Mesothelial cell of epicardium (in vitro differentiated cells): ENCODE data around the gene N4BP2L1. TPM values are rescaled to one million over a fixed set of nuclear protein-coding genes. Genes with fewer than 3 reads are reported as not detected.

Experiments
- DNase-seq, 2 experiments: peaks; one replicate each; pipeline ENCODE4 v3.0.0; 2021; ENCODE audit warnings: low spot score in 2 of 2; ENCODE audit not compliant: unreplicated experiment in 2 of 2
- H3K27ac Mint-ChIP-seq: 2 replicates; pipeline ENCODE4 v1.8.0; 2021; ENCODE audit warnings: mixed read lengths
- H3K27me3 Mint-ChIP-seq: 2 replicates; pipeline ENCODE4 v1.8.0; 2021; ENCODE audit warnings: low read depth, mixed read lengths
- H3K36me3 Mint-ChIP-seq: 2 replicates; pipeline ENCODE4 v1.8.0; 2021; ENCODE audit warnings: mixed read lengths
- H3K4me1 Mint-ChIP-seq: 2 replicates; pipeline ENCODE4 v1.8.0; 2021; ENCODE audit warnings: mixed read lengths
- H3K4me3 Mint-ChIP-seq: 2 replicates; pipeline ENCODE4 v1.8.0; 2021; ENCODE audit warnings: mild to moderate bottlenecking, moderate library complexity, mixed read lengths
- H3K9me3 Mint-ChIP-seq: 2 replicates; pipeline ENCODE4 v1.8.0; 2021; ENCODE audit warnings: mixed read lengths
- total RNA-seq: library from RNA; stranded (reverse); gene quantifications from 3 replicates; pipeline ENCODE4 v1.2.1, GENCODE V29; 2021
- TF ChIP-seq, protein P1 (sequence below): fragments of 200-600 bp; sonication (generic); IDR thresholded peaks from one replicate; pipeline ENCODE4 v1.5.0; 2021; ENCODE audit warnings: antibody characterized with exemption; ENCODE audit not compliant: unreplicated experiment

N4BP2L1 gene
- total RNA-seq, 1 donor from 2014 or later = 13.7 TPM

DNA sequence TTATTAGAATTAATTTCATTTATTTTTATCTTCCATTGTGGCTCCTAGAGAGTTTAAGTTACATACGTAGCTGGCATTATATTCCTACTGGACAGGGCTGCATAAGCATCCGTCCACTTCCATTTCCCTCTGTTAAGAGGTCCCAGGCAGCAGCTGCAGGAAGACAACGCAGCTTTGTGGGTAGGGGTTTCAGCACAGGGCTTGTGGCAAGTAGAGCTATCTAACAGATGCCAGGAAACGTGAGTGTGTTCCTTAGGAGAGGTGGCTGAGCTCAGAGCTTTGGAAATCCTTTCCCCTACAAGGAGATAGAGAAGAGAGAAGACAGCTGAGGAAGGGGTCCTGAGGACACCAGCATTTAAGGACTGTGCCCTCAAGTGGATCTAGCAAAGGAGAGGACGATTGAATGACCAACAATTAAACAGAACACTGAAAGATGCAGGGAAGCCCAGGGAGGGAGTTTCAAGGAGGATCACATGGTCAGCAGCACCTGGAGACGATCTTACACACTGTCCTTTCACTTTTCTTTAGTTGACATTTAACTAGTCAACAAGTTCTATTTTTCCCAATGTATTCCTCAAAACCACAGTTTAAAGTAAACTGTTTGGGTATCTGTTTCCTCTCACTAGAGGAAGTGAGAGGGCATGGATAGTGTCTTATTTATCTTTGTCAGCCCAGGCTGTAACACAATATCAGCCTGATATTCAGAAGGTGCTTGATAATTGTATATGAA is 2.3 kb upstream of the N4BP2L1 start:
- no peaks in the 10 kb centered on the region for H3K36me3 Mint-ChIP-seq
- no peak overlapping the region for H3K27ac Mint-ChIP-seq
- H3K4me1 Mint-ChIP-seq = peaks cover 17% of the 10 kb centered on the region
- TF ChIP-seq, protein P1, sequence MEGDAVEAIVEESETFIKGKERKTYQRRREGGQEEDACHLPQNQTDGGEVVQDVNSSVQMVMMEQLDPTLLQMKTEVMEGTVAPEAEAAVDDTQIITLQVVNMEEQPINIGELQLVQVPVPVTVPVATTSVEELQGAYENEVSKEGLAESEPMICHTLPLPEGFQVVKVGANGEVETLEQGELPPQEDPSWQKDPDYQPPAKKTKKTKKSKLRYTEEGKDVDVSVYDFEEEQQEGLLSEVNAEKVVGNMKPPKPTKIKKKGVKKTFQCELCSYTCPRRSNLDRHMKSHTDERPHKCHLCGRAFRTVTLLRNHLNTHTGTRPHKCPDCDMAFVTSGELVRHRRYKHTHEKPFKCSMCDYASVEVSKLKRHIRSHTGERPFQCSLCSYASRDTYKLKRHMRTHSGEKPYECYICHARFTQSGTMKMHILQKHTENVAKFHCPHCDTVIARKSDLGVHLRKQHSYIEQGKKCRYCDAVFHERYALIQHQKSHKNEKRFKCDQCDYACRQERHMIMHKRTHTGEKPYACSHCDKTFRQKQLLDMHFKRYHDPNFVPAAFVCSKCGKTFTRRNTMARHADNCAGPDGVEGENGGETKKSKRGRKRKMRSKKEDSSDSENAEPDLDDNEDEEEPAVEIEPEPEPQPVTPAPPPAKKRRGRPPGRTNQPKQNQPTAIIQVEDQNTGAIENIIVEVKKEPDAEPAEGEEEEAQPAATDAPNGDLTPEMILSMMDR = no peak
- H3K9me3 Mint-ChIP-seq = no peaks in the 10 kb centered on the region
- DNase-seq = no peak
- no peak overlapping the region for H3K4me3 Mint-ChIP-seq
- H3K27me3 Mint-ChIP-seq = peaks cover 11% of the 10 kb centered on the region

DNA sequence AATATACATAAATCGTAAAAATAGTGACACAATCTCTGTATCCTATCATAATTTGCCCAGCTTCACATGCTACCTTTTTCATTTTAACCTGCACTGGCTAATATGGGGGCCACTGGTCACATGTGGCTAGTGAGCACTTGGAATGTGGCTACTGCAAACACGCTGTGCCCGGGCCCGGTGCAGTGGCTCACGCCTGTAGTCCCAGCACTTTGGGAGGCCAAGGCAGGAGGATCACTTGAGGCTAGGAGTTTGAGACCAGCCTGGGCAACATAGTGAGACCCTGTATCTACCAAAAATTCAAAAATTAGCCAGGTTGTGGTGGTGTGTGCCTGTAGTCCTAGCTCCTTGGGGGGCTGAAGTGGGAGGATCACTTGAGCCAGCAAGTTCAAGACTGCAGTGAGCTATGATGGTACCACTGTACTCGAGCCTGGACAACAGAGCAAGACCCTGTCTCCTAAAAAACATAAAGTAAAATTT is 1.5 kb upstream of the N4BP2L1 start:
- Mint-ChIP-seq H3K4me1 (peaks cover 17% of the 10 kb centered on the region), H3K36me3 (no peaks in the 10 kb centered on the region), H3K4me3 (no peak overlapping the region), H3K27ac (no peak overlapping the region), H3K9me3 (no peaks in the 10 kb centered on the region), H3K27me3 (peaks cover 11% of the 10 kb centered on the region)
- no peak for DNase-seq
- TF ChIP-seq, protein P1 = no peak

DNA sequence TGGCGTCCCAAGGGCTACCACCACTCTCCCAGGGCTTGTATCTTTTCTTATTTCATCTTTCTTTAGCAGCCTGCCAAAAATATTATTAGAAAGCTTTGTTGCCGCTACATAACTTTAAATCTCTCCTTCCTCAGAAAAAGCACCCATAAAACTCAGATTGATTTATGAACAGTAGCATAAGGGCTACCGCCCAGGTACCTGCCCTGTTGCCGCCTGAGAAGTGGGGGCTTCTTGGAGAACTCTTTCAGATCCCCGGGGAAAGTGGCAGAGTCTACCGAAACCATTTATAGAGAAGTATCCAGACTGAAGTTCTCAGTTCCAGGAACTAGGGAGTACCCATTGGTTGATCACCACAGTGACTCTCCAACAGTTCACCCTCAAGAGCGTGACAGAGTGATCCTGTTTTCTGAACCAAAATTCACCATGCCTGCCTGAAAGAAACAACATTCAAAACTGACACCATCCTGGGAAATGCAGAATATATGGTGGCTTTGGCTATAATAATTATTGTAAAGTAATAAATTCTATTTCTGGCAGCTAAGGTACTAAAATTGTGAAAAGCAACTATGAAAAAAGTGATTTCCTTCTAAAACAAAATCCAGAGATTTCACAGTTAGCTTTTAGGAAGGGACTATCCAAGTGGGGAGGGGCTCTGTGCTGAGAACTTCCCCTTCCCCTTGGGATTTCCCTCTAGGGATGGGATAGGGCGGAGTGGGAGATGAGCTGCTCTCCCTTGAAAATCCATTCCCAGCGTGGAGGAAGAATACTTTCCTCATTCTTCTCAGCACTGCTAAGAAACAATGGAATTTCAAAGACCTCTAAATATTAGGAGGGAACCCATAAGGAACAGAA is 877 bp upstream of the N4BP2L1 start:
- TF ChIP-seq, protein P1 = no peak
- DNase-seq = no peak
- Mint-ChIP-seq H3K4me1 (peaks cover 17% of the 10 kb centered on the region), H3K4me3 (peak overlapping the region; percentile 79), H3K36me3 (peaks cover 4% of the 10 kb centered on the region), H3K9me3 (peaks cover 3% of the 10 kb centered on the region), H3K27ac (peak overlapping the region; percentile 86), H3K27me3 (peaks cover 11% of the 10 kb centered on the region)

DNA sequence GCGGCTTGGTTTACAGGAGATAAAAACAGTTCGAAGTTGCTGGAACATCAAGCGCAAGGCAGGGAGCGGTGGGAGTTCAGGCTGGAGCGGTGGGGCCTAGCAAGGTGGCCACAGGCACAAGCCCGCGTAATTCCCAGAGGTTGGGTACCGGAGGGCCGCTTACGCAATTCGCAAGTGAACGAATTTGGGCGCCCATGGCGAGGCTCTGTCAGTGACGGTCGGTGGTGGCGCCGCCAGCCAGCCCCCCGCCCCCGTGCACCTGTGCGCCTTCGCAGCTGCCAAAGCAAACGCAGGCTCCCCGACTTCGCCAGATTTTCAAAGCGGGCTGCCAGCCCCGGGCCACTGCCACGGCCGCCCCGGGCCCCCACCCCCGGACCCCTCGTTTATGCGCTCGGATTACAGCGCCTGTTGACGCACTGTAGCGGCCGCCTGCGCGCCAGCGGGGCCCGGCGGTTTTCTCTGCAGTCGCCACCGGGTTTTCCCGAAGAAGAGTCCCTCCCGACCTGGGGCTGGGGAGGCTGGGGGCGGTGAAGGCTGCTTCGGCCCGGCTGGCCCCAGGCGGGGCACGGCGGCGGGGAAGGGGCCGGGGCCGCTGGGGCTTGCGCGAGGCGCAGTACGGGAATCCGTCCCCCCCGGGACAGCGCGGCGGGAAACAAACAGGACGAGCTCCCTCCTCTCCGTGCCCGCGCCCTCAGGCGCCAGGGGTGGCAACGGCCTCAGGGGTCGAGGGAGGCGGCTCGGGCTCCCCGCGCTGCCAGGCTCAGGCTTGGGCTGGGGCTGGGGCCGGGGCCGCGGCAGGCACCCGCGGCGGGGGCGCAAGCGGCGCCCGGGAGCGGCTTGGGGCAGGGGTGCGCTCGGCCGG is 709 bp downstream of the N4BP2L1 start:
- Mint-ChIP-seq H3K4me1 (peaks cover 17% of the 10 kb centered on the region), H3K9me3 (peaks cover 3% of the 10 kb centered on the region), H3K27ac (peak overlapping the region; percentile 57), H3K27me3 (peaks cover 11% of the 10 kb centered on the region), H3K36me3 (peaks cover 8% of the 10 kb centered on the region), H3K4me3 (peak overlapping the region; percentile 79)
- TF ChIP-seq, protein P1 = no peak
- DNase-seq = peak; percentile 25 to 71
